Activated CD4-positive, CD25-positive, alpha-beta regulatory T cell treated with anti-CD3 and anti-CD28 coated beads, Interleukin-2, amount 50 U/mL, for 72 hours (primary cell): Measurements from ENCODE around the gene DNASE2B.
"Not testable (repeated sequence)": the region's sequence is repeated elsewhere in the genome, so short reads cannot be mapped to it uniquely, and the experiment has no call there.

Experiments
- DNase-seq: peaks from one replicate; pipeline ENCODE4 v3.0.0; 2021

Gene DNASE2B

GRCh38 chr1:84424513-84425149 lies 26.3 kb downstream of the DNASE2B start:
- no peak for DNase-seq

GRCh38 chr1:84425150-84425896 lies 27.0 kb downstream of the DNASE2B start:
- no peak for DNase-seq

- DNase-seq = no peak
Measured at GRCh38 chr1:84426376-84426775, 28.1 kb downstream of the DNASE2B start.

- DNase-seq = no peak
Measured at GRCh38 chr1:84427250-84428188, 29.2 kb downstream of the DNASE2B start.

GRCh38 chr1:84428235-84428634 lies 30.0 kb downstream of the DNASE2B start:
- DNase-seq = no peak

- no peak for DNase-seq
Measured at GRCh38 chr1:84429231-84429630, 30.9 kb downstream of the DNASE2B start.

- DNase-seq = no peak
Measured at GRCh38 chr1:84430546-84430945, 32.3 kb downstream of the DNASE2B start.

GRCh38 chr1:84433258-84434080 lies 35.2 kb downstream of the DNASE2B start:
- DNase-seq = no peak

- no peak for DNase-seq
Measured at GRCh38 chr1:84434081-84434769, 35.9 kb downstream of the DNASE2B start.

- no peak for DNase-seq
Measured at GRCh38 chr1:84434801-84435549, 36.7 kb downstream of the DNASE2B start.

- no peak for DNase-seq
Measured at GRCh38 chr1:84436876-84437655, 38.8 kb downstream of the DNASE2B start.

- DNase-seq = no peak
Measured at GRCh38 chr1:84442256-84442655, 44.0 kb downstream of the DNASE2B start.

GRCh38 chr1:84442747-84443646 lies 44.7 kb downstream of the DNASE2B start:
- not testable (repeated sequence) for DNase-seq

GRCh38 chr1:84448704-84449103 lies 50.4 kb downstream of the DNASE2B start:
- not testable (repeated sequence) for DNase-seq

- DNase-seq = no peak
Measured at GRCh38 chr1:84450910-84451309, 52.6 kb downstream of the DNASE2B start.

GRCh38 chr1:84452436-84452835 lies 54.2 kb downstream of the DNASE2B start:
- DNase-seq = no peak

GRCh38 chr1:84462118-84462517 lies 63.8 kb downstream of the DNASE2B start:
- DNase-seq = no peak
